HG03196 (cell line): ENCODE results near the gene FLNC.

Source experiments
- ATAC-seq: cut with Tn5 transposase; IDR thresholded peaks from one replicate; pipeline ENCODE4 v1.9.1; 2021; ENCODE audit not compliant: unreplicated experiment

Gene FLNC

GRCh38 chr7:128906766-128907559 is 76.8 kb downstream of the FLNC start:
- no peak for ATAC-seq
